GM19452 (cell line): ENCODE results near the gene AKR1C2.
"Not testable (repeated sequence)": the region's sequence is repeated elsewhere in the genome, so short reads cannot be mapped to it uniquely, and the experiment has no call there.

Experiments
- ATAC-seq: cut with Tn5 transposase; IDR thresholded peaks from one replicate; pipeline ENCODE4 v1.9.1; 2021; ENCODE audit not compliant: unreplicated experiment

The AKR1C2 gene

DNA sequence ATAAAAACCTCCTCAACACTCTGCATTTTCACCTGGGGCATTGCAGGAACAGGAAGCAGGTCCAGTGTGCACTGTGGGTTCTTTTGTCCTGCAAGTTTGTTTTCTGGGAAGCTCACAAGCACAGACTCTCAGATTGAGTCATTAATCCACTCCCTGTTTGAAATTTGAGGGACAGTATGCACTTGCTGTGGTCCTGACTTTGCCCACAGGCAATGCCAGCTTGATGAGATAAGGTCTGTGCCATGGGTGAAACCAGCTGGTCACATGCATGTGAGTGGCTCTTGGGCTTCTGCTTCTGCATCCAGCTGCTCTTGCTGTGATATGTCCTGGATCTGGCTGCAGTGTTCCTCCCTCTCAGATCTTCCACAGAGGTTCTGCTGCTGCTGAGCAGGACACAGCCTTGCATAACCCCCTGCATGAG, 21.8 kb upstream of the AKR1C2 start:
- not testable (repeated sequence) for ATAC-seq

DNA sequence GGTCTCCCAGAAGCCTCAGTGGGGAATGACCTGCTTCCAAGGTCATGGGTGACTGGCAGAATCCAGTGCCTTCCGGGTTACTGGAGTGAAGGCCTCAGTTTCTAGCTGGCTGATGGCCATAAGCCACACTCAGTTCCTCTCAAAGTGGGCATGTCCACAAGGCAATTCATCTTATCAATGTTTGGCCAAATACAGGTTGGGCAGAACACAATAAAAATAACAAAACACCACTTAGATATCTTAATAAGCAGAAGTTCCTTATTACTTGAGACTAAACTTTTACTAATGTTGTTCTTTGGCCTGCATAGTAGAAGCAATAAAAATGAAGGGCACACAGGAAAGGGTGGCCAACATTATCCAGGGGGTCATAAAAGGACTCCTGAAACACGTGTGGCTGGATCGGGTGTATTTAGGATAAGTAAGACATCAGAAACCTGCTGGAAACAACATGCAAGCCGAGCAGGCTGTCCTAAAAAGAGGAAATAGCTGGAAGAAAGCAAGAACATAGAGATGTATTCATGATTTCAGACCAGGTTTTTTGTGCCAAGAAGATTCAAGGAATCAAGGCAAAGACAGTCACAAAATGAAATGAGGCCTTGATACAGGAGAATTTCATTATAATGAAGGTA, 19.6 kb upstream of the AKR1C2 start:
- ATAC-seq: no peak

DNA sequence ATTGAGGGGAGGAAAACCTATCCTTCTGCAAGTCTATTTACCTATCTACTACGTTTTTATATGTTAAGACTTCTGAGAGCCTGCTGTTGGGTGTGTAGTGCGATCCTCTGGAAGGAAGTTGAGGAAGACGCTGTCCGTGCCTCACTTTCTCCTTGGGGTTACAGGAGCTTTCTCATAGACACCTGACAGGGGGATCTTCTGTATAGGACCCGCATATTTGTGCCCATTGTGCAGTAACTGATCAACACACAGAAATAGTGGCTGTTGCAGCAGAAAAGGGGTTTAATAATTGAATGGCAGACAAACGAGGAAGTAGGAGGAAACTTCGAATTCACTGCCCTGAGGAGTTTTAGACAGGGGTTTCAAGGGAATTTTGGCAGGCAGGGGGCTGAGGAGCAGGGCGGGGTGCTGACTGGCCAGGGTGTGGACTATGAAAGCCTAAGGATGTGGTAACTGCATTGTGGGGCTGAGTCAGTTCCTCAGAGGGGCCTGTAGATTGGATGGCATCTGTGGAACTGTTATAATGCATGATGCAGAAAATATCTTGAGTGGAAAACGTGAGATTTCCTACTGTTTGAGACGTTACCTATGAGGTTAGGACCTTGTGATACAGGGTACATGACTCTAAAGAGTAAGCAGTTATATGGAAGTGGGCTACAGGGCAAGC, 18.1 kb upstream of the AKR1C2 start:
- not testable (repeated sequence) for ATAC-seq

DNA sequence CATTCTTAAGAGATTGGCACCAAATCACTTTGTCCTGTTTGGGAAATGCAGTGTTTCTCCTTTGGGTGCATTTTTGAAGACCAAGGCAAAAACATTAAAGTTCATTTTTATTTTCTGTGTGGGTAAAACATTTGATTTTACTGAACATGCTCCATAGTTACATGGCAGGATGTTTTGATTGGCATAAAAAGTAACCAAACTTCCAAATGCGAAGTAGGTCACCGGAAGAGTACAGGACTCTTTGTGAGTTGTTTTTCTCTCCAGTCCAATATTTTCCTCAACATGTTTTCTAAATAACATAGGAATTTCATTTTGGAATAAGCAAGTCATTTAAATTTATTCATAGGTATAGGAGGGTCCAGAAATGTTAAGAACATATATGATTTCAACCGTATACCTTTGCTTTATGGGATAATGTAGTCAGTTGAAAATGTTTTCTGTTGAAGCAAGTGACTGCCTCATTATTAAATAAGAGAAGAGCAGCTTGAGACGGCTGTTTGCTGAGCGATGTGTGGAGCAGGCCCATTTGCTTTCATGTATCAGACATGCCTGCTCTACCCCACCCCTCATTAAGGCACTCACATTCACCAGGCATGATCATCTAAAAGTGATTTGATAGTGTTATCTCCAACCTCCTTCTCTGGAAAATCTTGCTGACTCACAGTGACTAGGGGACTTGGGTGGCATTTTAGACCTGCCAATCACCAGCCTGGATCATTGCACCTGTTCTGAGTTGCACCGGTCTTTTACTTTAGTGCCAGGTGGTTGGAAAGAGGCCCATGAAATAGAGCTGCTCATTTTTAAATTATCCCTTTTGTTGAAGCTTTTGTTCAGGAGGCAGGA, 16.3 kb upstream of the AKR1C2 start:
- not testable (repeated sequence) for ATAC-seq

DNA sequence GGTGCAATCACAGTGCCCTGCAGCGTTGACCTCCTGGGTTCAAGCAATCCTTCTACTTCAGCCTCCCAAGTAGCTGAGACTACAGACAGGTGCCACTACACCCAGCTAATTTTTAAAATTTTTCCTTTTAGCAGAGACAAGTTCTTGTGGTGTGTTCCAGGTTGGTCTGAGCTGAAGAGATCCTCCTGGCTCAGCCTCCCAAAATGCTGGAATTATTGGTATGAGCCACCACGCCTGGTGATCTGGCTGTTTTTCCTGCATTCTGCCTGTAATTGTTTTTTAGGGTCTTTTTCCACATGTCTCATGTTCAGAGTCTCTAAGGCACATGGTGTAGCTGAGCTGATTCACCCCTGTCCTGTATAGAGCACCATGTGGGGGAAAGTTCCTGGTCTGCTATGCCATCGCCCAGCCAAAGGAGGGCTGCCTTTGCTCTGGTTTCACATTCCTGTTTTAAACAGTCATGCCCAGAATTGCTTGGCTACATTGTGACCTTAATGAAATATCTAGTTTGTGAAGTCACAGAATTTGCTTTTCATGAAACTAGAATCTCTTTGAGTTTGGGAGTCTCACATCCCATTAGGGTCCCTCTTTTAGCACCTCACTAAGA, 15.1 kb upstream of the AKR1C2 start:
- ATAC-seq: not testable (repeated sequence)

DNA sequence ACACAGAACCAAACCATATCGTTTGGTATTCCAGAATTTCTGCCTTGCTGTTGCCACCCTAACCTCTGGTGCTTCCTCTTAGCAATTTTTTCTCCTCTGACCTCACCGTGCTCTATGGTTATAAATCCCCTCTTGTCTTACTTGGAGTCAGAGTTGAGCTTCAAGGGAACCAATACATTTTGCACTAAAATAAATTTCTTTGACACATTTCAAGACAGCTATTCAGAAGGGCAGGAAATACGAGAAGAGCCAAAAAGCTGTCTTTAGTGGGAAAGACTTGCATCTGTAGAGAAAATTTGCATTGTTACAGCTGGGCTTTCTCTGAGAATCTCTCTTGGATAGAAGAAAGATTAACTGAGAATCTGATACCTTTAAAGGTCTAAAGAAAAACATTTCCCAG, 14.5 kb upstream of the AKR1C2 start:
- ATAC-seq: no peak

DNA sequence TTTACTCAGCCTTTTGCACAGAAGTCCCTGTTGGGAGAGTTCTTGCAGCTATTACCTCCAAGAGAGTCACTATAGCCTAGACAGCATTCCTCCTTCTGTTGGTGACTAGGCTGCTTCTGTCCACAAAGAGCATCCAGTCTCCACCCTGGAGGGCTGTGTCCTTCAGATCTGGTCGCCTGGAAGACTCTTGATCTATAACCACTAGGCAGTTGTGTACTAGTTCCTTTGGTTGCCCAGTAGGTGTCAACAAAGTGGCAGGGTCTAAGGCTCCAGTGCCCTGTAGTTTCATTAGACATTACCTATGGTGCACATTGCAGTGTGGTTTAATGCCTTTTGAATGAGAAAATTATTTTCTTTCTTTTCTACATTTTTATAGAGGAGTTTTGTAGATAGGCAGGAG, 11.3 kb upstream of the AKR1C2 start:
- ATAC-seq: no peak

DNA sequence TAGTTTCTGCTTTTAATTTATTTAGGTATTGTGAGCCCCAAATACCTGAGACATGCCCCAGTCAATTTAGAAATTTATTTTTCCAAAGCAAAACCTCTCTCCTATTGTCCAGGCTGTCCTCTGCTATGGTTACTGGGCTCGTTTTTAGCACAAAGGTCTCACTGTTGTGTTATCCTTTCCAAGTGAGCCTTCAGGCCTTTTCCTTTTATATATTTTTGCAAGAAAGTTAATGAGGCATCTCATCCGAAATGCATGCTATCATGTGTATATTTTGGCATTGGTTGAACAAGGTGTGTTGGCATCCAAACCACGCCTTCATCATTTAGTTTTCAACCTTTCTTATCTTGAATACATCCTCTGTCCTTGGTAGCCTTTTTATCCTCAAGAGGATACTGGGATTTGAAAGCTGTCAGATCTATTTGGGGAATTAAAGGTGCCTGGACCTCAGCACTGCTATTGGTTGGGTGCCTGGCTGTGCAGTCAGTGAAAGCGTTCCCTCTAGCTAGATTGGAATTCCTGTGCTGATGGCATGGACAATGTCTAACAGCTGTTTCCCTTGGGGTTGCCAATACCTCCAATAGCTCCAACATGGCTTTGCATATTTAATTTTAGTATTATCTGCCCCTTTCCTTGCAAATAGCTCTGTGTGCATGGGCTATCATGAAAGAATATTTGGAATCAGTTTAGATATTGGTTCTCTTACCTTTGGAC, 10.7 kb upstream of the AKR1C2 start:
- not testable (repeated sequence) for ATAC-seq

DNA sequence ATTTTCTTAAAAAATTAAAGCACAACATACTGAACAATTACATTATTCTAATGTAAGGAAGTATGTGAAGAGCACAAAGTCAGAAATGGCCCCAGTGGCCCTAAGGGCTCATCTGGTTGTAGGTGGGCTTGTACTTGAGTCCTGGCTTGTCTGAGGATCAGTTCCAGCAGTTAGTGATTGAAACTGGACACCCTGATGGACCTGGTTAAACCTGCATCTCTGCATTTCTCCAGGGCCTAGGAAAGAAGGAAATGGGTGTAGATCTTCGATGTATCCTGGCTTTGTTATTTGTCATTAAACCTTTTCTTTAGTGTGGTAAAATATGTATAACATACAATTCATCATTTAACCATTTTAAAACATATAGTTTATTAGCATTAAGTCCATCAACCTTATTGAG, 9.7 kb upstream of the AKR1C2 start:
- ATAC-seq: no peak

DNA sequence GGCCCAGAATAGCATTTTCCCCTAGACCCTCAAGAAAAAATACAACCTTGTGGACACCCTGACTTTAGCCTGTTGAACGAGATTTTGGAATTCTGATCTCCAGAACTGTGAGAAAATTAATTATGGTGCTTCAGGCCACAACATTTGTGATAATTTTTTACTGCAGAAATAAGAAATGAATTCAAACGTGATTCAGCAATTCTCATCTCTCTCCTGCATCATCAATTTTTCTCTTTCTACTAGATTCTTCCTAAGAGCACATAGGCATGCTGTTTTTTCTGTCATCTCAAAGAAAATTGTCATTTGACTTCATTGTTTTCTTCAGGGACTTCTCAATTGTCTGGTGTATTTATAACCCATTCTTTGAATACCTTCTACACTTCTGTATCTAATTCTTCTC, 8.9 kb upstream of the AKR1C2 start:
- no peak for ATAC-seq

DNA sequence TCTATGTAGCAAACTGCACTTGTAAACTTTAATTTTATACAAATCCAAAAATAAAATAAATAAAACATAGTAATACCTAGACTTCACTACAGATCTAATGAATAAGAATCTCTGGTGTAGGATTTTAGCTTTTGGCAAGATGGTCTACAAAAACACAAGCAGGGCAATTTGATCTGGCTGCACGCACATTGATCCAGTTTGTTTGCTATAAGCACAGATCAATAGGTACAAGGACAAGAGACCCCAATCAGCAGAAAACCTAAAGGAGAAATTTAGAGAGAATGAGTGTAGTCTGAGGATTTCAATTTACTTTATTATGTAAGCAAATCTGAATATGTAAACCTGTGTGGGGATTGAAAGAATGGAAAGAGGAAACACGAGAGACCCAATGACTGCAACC, 7.7 kb upstream of the AKR1C2 start:
- not testable (repeated sequence) for ATAC-seq

DNA sequence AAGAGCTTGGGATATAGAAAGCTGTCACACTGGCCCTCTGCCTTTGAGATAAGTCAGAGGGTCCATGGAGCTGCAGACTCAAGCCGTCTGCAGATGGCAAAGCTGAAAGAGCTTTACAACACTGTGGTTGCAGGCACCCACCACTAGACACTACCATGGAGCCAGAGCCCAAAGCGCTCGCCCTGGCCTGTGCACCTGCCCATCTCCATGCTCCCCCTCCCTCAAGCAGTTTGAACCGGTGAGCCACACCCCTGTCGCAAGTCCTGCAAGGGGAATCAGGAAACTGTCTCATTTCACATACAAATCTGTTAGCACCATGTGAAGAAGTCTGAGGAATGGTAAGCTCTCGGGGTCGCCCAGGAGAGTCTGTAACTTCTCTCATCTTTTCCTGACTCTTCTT, 6.4 kb upstream of the AKR1C2 start:
- not testable (repeated sequence) for ATAC-seq

DNA sequence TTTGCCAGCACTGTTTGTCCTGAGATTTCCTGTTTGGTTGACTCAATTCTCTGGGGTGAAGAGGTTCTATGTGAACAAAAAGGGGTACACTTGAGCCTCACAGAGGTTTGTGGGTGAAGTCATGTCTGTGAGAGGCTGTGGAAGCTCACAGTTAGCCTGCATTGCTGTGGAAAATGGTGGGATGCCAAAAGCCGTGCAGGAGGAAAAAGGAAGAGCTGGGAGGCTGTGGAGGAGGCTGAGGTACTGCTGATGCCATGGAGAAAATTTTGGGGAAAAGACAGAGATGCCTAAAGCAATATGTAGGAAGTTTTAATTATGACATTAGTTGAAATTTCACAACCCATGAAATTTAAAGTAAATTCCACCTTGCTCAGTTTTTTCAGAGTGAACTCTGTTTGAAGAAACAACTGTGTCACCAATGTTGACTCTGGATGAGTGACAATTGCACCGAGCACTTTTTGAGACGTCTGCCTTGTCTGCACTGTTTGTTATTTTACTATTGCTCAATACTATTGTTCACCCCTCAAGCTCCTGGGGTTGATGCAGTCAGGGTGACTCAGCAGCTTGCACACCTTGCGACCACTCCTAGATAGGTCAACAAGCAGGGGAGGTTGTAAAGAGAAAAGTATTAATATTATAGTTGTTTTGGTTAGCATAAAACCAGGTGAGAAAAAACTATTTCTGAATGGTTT, 5.3 kb upstream of the AKR1C2 start:
- ATAC-seq: not testable (repeated sequence)

DNA sequence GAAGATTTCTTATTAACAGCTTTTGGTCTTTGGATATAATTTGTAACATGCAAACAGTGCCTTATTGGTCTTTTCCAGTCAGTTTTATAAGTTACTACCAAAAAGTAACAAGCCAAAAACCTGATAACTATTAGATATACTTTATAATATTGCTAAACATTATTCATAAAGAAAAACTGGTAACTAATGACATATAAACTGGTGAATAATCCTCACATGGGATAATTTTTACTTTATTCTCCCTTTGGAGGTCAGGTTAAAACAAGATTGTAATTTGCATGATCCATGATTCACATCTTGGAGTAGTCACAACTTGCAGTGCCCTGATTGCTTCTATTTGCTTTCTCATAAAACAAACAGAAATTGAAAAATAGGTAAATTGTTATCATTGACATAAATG, 844 bp upstream of the AKR1C2 start:
- ATAC-seq: not testable (repeated sequence)

DNA sequence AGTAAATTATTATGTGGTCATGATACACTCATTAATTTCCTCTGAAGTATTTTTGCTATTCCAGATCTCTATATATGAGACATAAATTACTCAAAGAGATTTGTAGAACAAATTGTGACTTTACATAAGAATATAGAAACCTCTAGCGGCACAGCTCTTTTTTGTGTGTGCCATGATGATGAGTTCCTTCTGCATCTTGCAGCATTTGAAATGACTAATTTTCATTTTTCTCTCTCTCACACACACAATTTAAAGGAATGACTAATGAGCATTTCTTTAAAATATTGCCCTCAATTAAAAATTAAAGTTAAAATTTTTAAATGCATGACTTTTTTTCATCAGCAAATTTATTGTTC, 351 bp upstream of the AKR1C2 start:
- ATAC-seq: not testable (repeated sequence)

DNA sequence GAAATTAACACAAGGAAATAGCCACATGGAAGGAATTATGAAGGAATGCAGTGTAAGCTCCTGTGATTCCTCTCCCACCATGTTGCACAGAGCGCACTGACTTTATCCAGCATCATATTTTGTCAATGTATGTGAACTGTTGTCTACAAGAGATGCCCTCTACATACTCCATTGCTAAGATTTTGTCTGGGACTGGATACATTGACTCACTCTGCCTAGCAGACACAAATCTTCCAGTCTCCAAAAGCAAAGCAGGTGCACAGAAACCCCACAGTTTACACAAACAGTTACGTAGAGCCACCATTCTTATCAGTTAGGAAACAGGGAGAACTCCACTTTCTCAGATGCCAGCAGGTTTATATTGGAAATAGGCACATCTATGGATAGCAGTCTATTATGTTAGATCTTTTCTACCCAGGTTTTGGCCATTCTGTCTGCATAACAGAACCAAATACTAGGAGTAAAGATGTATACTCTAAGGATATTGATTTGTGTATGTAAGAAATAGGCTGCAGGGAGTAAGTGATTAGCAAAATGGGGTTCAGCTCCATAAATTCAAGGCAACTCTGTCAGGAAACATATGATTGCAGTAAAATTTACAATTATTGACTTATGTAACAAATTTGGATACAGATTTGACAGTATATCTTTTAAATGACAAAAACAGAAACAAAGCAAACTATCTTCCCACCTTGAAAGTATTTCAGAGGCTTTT, 1.5 kb downstream of the AKR1C2 start:
- ATAC-seq: no peak

DNA sequence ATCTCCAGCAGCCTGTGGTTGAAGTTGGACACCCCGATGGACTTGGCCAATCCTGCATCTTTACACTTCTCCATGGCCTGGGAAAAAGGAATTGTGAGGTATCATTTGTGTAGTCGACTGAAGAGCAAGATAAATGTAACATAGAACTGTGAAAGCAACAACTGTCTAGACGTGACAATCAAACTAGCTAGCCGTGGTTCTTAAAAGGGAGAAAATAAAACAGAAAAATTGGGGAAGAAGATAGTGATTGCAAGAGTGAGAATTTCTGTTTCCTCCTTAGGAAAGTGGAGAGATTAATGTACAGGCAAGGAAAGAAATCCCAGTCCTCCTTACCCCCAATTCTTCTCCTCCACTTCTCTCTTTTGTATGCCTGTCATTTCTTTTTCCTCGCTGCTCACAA, 5.0 kb downstream of the AKR1C2 start:
- no peak for ATAC-seq

DNA sequence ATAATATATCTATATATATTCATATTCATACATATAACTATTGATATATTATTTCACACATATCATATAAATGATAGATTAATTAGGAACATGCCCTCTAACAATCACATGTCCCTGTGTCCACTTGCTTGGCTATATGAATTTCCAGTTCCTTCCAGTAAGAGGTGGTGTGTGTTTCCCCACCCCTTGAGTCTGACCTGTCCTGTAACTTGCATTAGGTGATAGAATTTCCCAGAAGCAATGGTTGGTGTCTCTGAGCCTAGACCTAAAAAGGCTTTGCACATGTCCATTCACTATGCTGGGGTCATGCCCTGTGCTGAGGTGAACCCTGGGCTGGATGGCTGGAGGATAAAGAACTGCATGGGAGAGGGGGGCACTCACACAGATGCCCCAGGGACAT, 9.4 kb downstream of the AKR1C2 start:
- ATAC-seq: not testable (repeated sequence)

DNA sequence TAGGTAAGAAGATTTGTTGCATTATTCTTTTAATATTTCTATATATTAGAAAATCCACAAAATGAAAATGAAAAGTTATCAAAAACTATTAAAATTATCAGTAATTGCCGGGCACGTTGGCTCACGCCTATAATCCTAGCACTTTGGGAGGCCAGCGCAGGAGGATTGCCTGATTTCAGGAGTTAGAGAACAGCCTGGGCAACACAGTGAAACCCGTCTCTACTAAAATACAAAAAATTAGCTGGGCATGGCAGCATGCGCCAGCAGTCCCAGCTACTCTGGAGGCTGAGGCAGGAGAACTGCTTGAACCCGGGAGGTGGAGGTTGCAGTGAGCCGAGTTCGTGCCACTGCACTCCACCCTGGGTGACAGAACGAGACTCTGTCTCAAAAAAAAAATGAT, 11.1 kb downstream of the AKR1C2 start:
- not testable (repeated sequence) for ATAC-seq

DNA sequence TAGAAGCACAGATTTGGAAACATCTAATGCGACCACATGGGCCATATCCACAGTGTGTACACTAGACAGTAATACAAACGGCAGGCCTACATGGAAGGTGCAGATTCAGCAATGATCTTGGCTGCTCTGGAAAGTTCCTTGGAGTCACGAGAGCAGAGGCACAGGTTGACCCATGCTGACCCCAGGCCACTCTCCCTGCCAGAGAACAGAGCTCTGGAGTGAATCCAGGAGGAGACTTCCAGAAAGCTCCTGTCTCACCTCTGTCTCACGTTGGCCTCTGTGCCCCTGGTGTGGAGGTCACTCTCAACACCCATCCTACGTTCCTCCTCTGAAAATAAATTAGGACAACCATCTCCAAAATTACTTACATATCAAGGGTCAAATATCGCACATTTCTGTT, 12.2 kb downstream of the AKR1C2 start:
- not testable (repeated sequence) for ATAC-seq
